Activated T-cell treated with anti-CD3 and anti-CD28 coated beads, Interleukin-2, amount 50 U/mL, for 48 hours (primary cell): ENCODE results near the gene ZNF653.
A peak's percentile ranks its signal among the peaks of the same experiment; 100 is the strongest.
"Not testable (repeated sequence)": the region's sequence is repeated elsewhere in the genome, so short reads cannot be mapped to it uniquely, and the experiment has no call there.

Experiments
- DNase-seq, 2 experiments: peaks; one replicate each; pipeline ENCODE4 v3.0.0-alpha.2; 2020

ZNF653 gene

DNA sequence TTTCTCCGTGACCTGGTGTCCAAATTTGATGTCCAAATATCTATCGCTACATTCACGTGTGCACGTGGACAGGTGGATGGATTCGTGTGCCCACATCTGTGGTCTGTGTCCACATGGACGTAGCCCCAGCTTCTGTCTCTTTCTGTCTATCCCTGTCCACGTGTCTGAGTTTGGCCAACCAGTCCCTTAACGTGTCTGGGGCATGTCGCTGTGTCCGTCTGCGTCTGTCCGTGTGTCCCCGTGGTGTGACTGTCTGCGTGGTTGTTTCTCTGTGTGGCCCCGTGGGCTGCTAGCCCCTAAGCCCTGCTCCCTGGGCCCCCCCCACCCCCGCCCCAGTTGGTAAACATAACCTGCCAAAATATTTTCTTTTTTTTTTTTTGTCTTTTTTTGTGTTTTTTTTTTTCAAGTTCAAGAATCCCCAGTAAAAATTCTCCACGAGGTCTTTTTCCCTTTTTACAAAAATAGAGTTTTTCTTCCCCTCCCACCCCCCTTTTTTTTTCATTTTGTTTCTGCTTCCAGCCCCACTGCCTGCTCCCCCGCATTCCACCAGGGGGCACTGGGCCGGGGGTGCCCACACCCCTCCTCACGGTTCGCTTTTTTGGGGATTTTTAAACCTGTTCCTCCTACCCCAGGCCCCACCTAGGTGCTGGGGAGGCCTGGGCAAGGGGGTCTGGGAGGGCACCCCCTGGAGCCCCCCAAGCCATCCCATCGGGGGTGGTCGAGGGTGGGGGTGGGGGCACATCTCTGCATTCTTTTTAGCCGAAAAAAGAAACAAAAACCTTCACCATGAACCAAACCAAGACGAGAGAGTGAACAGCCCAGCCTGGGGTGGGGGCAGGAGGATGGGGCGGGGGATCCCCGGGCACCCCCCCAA is 51.9 kb downstream of the ZNF653 start:
- DNase-seq, result peak; percentile 33 to 39

DNA sequence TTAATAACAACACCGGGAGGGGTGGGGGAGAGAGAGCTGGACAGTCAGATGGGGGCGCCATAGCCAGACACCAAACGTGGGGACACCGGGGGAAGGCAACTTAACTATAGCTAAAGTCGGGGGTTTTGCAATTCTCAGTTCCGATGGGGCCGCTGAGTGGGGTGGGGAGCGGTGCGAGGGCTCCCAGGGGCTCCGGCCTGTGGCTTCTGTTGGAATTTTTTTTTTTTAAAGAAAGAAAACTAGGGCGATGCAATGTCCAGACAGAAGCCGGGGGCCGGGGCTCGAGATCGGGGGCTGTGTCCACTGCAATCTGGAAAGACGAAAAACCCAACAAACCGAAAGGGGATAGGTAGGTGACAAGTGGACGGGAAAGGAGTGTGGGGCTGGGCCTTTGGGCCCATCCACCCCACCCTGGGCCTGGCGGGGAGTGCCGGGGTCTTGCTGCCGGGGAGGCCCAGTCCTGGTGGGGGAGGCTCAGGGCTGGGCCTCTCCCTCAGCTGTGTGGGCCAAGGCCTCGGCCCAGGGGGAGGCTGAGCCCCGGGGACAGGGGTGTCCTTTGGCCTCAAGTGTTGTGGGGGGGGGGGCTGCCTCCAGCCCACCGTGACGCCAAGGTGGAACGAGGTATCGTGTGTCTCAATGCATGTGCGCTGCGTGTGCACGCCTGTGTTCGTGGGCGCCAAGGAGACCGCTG is 52.9 kb downstream of the ZNF653 start:
- no peak for DNase-seq

DNA sequence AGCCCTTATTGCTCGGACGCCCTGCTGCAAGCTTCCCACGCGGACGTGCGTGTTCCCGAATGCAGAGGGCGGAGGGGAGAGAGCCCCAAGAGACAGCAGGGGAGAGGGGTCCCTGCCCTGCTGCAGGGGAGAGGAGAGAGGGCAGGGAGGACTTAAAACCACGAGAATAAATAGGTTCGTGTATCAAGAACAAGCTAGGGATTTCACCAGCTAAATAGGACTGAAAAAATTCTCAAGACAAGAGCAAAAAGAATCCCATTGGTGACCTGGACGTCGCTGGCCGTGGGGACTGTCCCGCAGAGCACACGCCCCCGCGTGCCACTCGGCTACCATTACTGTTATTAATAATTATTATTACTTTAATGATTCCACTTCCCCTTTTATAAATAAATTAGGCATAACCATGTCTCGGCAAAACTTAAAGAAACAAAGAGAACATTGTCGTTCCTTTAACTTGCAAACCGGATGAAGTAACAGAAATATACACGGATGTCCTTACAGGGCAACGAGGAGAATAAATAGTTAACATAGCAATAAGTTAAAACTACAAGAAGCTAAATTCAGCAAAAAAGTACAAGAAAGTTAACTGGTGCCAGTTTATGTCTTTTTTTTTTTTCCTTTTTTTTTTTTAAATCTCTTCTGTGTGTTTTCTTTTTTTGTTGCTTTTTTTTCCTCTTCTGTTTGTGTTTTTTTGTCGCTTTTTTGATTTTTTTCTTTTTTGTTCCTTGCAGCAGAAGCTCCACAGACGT is 53.6 kb downstream of the ZNF653 start:
- DNase-seq, result no peak

DNA sequence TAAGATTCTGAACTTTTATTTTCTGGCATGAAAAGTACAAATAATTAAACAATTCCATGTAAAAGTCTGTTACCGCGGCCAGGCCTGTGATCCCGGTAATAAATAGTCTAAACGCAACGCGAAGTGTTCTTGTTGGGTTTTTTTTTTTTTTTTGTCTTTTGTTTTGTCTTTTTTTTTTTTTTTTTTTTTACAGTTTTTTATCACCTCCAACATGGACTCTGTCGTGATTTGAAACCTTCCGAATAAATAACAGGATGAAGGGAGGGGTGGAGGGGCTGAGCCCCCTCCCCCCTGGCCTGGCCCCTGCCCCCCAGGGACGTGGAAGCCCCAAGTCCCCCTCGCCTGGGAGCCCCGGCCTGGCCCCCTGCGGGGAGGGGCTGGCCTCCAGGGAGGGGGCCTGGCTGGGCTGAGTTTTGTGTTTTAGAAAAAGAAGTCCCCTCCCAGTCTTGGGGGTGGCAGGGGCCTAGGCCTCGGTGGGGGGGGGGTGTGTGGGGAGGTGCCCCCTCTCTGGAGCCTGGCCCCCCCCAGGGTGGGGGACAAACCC is 54.2 kb downstream of the ZNF653 start:
- DNase-seq, result no peak

DNA sequence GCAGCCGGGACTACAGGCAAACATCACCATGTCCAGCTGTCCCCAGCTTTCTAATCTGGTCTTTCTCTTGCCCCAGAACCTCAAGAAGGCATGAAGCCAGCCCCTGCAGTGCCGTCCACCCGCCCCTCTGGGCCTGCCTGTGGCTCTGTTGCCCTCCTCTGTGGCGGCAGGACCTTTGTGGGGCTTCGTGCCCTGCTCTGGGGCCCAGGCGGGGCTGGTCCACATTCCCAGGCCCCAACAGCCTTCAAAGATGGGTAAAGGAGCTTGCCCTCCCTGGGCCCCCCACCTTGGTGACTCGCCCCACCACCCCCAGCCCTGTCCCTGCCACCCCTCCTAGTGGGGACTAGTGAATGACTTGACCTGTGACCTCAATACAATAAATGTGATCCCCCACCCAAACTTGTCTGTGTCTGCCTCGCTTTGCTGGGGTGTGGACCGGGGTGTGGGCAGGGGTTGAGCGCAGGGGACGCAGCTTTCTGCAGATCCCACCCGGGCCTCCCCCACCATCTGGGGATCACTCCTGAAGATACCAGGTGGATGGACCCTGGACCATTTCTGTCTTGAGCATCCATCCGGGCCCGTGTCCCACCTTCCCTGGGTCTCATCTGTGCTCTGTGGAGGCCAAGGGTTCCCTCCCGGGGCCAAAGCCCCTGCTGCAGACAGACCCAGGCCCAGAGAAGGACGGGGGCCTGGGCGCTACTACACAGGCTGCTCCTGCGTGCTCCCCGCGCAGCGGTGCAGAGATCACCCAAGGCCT is 54.9 kb downstream of the ZNF653 start:
- no peak for DNase-seq

DNA sequence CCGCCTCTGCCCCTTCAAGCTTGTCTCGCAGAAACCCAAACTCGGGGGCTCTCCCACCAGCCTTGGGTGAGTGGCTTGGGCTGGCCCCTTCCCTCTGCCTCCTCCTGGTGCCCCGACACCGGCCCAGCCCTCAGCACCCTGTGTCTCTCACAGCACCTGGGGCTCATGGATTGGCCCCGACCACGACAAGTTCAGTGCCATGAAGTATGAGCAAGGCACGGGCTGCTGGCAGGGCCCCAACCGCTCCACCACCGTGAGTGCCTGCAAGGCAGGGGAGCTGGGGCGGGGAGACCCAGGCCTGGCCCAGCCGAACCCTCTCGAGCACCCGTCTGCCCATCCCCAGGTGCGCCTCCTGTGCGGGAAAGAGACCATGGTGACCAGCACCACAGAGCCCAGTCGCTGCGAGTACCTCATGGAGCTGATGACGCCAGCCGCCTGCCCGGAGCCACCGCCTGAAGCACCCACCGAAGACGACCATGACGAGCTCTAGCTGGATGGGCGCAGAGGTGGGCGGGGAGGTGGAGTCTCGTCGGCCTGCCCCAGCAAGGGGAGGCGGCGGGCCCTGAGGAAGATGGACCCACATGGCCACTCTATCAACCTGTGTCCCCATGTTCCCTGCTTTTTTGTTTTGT is 56.6 kb downstream of the ZNF653 start:
- DNase-seq, result no peak

DNA sequence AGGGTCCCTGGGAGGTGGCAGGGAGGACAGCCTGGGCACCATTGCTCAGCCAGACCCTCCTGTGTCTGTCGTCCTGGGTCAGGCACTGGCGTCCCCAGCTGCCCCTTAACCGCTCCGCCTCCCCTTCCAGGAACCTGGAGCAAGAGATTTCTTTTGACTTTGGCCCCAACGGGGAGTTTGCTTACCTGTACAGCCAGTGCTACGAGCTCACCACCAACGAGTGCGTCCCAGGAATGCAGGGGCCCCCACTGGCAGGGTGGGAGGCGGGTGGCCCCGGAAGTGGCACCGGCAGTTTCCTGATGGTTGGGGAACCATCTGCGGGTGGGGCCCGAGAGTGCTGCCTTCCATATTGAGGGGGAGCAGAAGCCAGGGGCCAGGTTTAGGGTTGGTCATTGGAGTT is 57.2 kb downstream of the ZNF653 start:
- no peak for DNase-seq

DNA sequence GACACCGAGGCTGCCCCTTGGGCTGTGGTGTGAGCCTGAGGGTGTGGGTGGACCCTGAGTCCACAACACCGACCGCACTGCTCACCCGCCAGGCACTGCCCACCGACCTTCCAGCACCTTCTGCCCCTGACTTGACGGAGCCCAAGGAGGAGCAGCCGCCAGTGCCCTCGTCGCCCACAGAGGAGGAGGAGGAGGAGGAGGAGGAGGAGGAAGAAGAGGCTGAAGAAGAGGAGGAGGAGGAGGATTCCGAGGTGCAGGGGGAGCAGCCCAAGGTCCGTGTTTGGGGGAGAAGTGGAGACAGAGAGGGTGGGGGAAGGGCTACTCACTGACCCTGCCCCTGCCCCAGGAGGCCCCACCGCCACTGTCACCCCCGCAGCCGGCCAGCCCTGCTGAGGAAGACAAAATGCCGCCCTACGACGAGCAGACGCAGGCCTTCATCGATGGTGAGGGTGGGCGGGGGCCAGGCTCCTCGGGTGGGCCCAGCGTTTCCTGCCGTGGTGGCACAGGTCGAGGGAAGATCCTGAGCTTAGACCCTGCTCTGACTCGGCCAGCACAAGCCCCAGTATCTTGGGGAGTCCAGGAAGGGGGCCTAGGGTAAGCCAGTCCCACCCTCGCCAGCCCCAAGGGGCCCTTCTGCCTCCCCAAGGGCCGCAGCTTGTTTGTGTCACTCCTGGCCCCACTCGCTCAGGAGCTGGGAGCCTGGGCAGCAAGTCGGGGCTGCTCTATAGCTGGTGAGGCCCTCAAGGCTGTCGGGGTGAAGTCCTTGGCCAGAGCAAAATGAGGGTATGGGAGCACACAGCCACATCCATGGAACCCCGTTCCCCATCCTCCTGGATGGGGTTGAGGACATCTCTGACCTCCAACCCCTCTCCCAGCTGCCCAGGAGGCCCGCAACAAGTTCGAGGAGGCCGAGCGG is 58.0 kb downstream of the ZNF653 start:
- DNase-seq, result no peak

DNA sequence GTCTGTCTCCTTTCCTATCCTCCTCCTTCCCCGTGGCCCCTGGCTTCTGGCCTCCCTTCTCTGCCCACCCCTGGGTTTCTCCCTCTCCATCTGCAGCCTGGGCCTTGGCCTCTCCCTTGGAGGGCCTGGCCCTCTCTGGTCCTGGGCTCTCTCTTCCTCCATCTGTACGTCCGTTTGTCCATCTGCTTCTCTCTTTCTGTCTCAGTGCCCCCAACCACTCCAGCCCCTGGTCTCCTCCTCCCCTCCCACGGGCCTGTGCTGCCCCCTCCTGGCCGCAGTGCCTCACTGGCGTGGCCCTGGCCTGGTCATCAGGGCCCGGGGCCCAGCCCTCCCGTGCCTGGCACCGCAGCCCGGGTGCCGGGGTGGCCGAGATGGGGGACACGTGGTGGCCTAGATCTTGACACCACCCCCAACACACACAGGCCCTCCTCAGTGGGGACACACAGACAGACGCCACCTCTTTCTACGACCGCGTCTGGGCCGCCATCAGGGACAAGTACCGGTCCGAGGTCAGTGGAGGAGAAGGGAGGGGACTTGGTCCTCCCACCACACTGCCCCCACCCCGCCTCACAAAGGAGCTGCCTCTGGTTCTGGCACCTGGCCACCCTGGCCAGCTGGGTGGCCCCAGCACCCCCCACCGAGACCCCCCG is 58.9 kb downstream of the ZNF653 start:
- peak; percentile 64 to 65 for DNase-seq

DNA sequence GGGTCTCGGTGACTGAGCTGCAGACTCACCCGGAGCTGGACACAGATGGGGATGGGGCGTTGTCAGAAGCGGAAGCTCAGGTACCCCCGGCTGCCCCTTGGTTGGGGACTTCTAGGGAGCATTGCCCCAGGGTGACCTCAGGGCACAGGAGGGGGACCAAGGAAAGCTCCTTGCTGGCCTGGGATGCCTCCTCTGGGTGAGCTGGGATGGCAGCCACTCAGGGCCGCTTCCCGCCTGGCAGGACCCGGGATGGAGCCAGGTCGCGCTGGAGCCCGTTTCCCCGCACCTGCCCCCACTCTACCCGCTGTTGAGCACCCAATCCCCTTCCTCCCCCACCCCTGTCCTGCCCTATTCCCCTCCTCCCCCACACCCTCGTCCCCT is 59.4 kb downstream of the ZNF653 start:
- DNase-seq, result no peak

DNA sequence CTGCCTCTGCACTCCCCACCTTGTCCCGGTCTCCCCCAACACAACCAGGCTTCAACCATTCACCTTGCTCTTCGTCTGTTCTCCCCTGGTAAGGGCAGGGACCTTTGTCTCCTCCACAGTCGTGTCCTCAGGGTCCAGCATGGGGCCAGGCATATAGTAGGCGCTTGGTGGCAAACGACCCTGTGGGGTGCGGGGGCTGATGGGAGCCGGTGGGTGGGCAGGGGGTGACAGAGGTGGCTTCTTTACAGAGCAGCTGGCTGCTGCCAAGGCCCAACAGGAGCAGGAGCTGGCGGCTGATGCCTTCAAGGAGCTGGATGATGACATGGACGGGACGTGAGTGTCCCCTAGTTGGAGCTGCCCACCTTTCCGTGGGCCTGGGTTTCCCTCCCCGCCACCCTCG is 60.5 kb downstream of the ZNF653 start:
- DNase-seq, result no peak

DNA sequence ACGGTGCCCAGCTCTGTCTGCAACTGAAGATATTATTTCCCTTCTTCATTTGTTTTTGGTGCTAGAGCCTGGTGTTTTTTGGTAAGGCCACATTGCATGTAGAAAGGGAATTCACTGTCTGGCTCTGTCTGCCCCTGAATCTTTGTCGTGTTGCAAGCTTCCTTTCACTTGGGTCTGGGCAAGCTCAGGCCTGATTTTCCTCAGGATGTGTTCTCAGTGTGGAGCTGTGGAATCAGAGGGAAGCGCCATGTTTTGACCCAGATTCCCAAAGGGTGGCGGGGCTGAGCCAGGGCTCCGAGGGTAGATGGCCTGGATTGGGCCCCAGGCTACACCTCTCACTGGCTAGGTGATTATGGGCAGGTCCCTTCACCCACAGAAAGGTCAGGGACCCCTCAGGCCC is 61.6 kb downstream of the ZNF653 start:
- DNase-seq, result no peak

DNA sequence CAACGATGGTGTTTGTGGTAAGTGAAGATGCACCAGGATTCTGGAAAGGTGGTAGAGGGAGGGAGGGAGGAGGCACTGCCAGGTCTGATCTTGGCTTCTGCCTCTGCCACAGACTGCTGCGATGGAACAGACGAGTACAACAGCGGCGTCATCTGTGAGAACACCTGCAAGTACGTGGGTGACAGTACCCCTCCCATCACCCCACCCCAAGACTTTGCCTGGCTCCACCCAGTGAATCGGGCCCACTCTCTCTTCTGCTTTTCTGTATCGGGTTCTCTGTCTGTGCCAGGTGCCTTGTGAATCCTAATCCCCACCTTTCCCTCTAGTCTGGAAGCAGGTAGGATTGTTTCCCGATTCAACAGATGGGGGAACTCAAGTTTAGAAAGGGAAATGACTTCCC is 67.7 kb downstream of the ZNF653 start:
- DNase-seq, result no peak

DNA sequence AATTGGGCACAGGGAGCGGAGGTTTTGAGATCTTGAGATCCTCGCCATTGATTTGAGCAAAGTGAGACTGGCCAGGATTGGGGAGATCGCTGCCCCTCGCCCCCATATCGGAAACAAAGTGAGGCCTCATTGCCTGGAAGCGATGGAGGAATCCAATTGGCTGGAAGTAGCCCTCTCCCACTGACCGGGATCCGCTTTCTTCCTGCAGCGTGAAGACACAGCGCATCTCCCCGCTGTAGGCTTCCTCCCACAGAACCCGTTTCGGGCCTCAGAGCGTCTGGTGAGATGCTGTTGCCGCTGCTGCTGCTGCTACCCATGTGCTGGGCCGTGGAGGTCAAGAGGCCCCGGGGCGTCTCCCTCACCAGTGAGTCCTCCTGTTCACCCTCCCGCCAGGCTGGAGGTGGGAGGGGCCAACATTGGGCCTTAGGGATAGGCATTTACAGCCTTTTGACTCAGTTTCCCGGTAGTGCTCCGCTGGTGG is 69.8 kb downstream of the ZNF653 start:
- DNase-seq, result peak in 1 of 2 experiments; percentile 43

DNA sequence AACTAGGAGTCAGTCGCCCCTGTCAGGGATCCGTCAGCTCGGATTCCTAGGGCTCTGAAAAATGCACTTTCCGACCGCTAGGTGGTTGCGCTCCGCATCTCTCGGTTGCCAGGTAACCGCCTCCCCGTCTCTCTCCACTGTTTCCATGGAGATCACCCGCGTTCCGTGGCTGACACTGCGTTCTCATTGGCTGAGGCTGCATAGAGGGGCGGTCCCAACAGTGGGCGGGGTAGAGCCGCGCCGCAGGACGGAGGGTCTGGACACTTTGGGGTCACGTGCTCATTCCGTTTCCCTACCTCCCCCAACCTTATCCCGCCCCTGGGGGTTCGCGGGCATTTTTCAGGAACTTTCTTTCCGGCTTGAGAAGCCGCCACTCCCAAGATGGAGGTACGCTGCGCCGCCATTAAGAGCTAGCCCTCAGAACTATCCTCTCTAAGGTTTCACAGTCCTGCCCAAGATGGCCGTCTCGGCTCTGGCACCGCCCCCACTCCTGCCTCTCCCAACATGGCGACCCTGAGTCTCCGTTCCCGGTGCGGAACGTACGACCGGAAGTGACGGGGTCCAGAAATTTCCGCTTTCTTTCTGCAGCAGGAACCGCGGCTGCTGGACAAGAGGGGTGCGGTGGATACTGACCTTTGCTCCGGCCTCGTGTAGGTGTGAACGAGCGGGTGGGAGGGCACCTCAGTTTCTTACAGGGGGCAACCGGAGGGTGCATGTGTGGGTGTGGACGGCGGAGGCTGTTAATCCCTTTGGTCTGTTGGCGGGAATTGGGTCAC is 70.4 kb downstream of the ZNF653 start, which contains the start of the genes ODAD3 and PRKCSH:
ODAD3 (minus strand) TSS at position 65 of the 776 bp plus-strand sequence. CDS start 105 bp downstream, outside the sequence.
PRKCSH (plus strand) TSS at position 579 of the 776 bp plus-strand sequence. CDS start 483 bp downstream, outside the sequence.
- DNase-seq, result peak; percentile 98 to 99

DNA sequence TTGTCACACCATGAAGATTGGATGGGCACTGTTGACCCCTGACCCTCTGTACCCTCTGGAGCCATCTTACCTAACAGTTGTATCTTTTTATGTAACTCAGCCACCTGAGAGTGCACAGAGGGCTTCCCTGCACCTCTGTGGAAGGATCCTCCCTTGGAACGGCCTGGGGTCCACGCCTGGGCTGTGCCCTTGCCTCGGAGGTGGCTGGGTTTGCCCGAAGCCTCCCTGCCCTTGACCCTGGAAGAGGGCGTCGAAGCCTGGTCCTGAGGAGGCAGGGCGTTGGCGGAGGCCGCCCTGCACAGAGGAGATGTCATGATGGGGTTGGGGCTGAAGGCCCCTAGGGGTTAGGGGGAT is 71.0 kb downstream of the ZNF653 start:
- DNase-seq, result no peak

DNA sequence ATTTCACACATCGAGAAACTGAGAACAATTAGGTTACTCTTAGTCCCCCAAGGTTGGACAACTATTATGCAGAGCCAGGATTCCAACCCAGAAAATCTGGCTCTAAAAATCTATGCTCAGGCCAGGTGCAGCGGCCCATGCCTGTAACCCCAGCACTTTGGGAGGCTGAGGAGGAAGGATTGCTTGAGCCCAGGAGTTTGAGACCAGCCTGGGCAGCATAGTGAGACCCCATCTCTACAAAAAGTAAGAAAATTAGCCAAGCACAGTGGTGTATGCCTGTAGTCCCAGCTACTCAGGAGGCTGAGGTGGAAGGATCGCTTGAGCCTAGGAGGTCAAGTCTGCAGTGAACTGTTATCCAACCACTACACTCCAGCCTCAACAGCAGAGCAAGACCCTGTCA is 72.1 kb downstream of the ZNF653 start:
- not testable (repeated sequence) for DNase-seq
